Measurements from ENCODE around the gene EEF1AKMT1.
A peak's percentile ranks its signal among the peaks of the same experiment; 100 is the strongest.

Gene EEF1AKMT1

DNA sequence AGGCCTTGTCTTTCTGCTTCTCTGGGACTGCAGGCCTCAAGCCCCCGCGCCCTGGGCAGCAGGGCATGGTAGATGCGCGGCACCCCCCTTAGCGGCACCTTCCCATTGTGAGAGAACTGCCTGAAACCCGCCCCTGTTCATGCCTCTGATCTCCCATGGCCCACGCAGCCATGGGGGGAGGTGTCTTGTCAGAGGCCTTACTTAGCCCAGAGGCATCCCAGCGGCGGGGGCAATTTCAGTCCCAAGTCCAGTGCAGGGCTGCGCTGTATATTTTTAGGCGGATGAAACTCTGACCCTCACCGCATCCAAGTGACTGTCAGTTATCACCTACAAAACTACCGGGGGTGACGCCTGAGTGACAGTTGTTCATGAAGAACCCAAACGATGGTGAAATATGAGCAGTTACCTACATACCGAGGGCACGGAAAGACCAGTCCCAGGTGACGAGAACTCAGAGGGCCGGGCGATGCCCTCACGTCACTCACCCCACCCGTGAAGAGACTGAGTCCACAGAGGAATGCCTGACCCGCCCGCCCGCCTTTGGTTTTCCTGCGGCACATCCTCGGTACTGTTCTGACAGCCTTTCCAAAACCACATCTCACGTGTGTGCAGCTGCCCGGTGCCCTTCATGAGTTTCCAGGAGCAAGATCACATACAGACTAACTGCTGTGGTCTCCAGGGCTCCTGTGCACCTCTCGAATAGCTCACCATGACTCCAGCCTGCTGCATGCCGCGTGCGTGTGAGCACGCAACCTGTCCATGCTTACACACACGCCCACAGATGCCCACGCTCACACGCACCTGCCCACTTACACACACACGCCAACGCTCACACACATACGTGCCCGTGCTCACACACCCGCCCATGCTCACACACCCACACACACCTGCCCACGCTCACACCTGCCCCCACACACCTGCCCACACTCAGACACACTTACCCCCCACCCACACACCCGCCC is 55.9 kb downstream of the EEF1AKMT1 start:
- DNase-seq = no peak

DNA sequence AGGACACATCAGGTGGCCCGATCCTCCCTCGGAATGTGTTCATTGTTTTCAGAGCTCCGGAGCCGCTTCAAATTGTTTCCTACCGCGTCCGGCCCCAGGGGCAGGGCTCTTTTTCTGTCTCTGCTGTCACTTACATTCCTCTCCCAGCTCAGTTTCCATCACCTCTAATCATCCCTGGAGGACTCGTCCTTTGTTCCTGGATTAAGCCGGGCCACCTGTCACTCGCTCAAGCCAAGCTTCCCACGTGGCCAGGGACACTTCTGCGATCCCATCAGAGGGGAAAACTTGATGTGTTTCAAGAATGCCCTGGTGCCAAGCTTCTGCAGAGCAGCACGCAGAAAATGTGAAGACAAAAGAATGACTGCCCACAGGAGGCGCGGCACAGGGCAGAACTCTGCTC is 56.8 kb downstream of the EEF1AKMT1 start:
- no peak for DNase-seq

DNA sequence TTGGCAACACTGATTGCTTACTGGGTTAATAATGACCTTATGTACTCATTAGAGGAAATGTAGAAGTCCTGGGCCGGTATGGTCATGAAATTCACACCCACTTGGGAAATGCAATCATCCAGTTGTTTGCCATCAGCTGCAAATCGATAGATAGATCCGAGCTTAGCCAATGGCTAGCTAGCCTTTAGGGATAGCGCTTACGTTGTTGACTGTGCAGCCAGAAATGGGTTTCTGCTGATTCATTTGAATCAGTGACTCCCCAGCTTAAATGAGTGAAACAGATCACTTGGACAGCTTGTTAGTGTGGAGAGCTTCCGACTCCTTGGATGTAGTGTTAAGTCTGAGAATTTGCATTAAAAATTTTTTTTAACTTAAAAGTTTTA is 58.4 kb downstream of the EEF1AKMT1 start:
- DNase-seq = no peak

DNA sequence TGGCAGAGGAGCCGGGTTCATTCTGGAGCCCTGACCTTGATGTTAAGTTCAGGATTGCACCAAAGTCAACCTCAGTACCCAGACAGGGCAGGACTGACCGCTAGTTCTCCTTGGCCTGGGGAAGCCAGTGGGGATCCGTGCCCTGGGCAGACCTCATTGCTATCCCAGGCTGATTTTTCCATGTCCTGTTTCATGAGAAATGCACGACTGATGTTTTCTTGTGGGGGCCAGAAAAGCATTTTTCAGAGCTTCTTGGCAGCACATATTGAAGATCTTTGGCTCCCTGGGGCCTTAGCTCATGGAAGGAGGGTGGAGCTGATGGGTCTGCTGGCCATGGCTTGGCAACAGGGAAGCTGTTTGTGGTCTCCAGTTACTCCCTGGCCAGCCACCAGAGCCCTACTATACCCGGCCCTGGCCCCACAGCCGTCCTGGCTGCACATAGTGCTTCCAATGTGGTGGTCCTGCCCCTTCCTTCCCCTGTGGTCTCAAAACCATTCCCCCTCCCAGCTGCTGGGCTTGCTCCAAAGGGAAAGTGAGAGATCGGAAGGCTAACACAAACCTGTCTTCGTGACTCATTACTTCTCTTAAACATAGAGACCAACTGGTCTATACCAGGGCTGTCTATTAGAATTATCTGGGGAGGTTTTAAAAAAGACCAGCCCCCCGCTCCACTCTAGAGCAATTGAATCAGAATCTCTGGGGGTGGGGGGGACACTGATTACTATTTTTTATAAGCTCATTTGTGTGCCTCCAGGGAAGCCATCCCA is 59.0 kb downstream of the EEF1AKMT1 start:
- no peak for DNase-seq

DNA sequence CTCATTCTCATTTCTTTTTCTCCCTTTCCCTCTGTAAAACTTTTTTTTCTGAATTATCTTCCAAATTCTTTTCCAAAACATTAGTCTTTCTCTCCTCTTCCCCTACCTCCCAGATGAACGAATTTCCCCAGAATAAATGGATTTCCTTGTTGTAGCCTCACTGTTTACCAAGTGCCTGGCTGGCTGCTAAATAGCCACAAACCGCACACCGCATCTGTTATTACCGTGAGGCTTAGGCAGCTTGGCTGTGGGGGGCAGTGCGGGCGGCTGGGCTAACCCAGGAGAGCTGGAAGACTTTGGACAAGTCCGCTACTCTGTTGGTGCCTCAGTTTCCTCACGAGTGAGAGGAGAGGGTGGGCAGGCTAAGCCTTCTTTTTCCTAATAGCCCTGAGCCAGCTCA is 59.6 kb downstream of the EEF1AKMT1 start:
- no peak for DNase-seq

DNA sequence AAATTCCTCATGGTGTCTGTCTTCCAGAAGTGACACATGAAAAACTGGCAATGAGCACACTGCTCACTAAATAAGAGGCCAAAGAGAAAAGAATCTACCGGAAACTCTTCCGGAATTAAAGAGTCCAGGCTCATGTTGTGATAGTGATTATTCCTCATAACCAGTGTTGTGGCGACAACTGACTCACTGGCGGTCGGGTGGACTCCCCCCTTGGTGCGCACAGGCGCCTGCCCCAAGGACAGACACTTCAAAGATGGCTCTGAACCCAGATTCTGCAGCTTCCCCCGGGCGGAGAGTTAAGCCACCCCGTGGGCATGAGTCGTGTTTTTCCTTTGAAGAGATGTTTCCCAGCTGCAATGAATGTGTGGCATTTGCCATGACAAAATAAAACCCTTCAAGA is 60.0 kb downstream of the EEF1AKMT1 start:
- DNase-seq = no peak

DNA sequence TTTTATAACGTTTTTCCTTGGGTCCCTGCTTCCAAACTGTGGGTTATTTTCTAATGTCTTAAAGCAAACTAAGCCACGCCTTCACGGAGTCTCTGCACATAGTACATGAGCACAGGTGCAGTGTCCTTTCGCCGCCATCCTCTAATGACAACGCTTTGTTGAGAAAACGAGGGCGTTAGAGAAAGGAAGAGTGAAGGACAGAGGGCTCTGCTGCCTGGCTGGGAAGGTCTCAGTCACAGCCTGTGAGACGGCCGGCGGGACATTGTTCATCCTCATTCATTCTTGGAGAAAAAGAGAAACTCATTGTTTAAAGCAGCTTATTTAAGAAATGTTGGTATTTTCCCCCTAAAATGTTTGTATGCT is 60.8 kb downstream of the EEF1AKMT1 start:
- DNase-seq = no peak

DNA sequence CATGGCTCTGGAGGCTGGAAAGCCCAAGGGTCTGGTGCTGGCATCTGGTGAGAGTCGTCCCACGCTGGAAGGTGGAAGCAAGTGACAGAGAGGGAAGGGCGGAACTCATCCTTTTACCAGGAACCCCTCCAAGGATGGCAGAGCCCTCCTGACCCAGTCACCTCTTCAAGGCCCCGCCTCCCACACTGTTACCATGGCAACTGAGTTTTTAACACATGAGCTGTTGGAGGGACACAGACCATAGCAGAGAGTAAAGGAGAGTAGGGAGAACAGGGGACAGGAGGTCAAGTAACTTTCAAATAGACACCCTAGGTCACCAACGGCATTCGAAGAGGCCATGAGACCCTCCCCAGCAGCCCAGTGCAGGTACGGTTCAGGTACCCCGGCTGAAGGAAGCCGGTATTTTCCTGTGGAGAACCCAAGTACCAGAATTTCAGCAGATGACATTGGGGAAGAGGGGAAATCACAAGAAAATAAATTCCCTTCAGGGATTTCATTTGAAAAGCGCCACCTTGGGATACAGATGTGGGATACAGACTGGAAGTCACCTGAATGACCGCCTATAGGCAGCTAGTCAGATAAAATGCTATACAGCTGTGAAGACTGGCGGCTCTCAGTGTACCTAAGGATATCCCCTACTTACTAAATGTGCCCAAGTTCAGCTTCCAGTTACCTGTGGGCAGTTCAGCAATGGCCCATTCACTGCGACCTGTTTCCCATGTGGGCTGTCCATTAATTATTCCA is 62.3 kb downstream of the EEF1AKMT1 start:
- DNase-seq = no peak

DNA sequence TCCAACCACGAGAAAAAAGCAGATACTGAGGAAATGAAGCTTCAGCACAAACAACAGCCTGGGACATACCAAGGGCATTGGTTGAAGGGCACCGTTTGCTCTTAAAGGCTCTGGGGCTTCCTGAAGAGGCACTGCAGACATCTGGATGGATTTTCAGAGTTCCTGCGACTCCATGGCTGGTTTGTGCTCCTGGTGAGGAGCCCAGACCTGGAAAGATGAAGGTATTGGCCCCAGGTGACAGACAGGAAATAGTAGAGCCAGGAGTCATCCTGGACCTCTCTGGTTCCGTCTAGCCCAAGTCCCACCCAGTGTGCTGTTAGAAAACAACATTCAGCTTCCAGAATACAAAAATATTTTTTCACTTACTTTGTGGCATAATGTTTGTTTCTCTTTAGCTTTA is 64.0 kb downstream of the EEF1AKMT1 start:
- no peak for DNase-seq

DNA sequence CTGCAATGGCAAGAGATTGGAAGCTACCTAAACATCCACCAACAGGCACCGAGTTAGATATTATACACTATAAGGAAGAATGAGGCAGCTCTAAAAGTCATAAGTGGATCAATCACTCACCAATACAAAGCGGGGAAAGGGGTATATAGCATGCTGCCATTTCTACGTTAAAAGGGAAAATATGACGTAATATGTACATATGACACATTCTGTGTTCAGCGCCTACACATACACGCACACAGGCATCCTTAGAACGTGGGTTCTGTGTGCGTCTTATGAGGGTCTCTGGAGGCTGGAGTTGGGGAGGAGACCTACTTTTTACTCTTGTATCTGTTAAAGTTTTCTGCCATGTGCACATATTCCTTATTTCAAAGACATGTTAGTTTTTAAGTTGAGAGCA is 64.4 kb downstream of the EEF1AKMT1 start:
- no peak for DNase-seq

DNA sequence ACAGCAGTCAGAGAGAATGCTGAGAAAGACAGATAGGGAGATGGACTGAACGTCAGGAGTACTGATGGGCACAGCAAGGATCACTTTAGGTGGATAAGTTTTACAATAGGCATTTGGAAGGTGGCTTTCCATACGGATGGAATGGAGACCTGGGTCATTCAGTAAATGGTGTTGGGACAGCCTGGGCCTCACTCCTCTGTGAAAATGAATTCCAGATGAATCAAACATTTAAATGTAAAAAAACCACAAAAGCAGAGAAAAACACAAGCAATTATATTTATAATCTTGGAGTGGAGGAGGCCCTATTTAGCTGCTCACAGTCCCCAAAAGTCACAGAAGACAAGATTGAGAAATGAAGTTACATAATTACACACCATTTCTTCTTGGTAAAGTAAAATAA is 65.5 kb downstream of the EEF1AKMT1 start:
- DNase-seq = no peak

DNA sequence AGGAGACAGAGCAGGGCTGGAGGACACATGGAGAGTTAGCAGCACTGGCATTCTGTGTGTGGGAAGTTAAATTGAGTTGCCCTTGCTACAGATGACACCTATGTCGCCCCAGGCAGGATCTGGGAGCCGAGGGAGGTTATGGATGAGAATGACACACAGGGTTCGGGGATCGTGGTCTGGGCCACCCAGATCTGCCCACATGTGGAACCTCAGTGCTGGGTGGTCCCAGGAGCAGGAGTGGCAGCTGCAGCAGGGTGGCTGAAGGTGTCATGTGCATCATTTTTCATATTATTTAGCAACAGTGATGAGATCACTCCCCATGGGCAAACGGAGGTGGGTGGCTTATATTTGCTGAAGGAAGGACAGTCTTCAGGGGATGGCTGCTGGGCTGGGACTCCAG is 67.1 kb downstream of the EEF1AKMT1 start:
- DNase-seq = no peak

DNA sequence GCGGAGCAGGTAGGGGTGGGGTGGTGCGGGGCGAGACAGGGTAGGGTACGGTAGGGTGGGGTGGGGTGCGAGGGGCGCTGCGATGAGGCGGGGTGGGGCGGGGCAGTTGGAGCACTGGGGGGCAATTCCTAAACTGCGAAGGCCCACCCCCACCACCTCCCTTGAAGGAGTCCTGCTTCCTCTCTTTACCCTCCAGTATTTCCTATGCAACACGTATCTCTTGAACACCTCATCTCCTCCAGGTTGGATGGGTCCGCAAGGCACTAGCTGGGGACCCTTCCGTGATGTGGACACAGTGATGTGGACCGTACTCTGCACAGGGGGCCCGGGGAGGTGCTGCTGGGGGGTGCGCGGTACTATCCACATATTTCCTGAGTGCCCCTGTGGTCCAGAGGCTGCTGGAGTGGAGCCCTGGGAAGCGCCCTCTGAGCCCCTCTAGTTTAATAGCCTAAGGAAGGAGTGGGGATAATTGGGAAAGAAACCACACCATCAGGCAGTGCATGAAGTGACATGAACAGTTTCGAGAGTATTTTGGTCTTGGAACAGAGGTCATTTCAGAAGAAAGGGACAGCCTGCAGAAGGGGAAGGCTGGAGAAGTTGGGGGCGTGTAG is 69.2 kb downstream of the EEF1AKMT1 start:
- DNase-seq = no peak

DNA sequence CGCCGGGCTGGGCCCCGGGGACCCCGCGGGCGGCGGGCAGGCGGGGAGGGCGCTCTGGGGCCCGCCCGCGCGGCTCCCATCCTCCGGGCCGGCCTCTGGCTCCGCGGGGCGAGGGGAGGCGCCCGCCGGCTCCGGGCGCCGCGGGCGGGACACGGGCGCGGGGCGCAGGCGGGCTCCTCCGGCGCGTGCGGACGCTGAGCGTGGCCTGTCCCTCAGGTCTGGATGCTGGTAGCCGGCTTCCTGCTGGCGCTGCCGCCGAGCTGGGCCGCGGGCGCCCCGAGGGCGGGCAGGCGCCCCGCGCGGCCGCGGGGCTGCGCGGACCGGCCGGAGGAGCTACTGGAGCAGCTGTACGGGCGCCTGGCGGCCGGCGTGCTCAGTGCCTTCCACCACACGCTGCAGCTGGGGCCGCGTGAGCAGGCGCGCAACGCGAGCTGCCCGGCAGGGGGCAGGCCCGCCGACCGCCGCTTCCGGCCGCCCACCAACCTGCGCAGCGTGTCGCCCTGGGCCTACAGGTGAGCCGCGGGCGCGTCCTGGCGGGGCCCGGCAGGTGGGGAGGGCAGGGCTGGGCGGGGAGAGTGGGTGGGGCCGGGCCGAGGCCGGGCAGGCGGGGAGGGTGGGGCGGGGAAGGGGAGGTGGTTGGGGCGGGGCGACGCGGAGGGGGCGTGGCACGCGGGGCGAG is 69.8 kb downstream of the EEF1AKMT1 start:
- DNase-seq = peak; percentile 70

DNA sequence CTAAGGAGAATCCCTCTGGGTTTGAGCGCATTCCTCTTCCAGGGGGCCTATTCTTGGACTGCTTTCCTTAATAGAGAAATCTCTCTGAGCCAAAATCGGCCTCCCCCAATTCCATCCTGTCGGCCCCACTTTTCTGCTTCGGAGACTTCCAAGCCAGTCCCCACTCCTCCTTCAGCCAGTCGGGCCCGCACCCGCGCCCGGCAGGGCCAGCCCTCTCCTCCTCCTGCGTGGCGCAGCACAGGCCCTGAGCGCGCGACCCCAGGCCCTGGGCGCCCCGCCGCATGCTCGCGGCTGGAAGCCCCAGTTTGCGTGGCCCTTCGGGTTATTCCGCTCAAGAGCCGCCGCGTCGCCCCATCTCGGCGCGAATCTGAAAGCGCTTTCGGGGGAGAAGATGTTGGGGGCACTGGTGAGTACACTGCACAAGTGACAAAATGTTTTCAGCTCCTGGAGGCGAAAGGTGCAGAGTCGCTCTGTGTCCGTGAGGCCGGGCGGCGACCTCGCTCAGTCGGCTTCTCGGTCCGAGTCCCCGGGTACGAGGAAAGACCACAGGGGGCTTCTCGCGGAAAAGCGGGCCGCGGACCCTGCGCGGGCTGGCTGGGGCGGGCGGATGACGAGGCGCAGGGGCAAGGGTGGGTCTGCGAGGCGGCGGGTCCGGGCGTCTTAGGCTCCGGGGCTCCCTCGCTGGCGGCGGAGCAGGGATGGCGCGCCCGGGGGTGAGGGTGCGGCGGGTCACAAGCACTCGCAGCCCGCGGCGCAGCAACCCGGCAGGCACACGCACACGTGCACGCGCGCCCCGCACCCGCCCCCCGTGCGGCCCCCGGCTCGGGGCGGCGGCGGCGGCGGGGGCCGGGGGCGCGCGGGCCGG is 70.6 kb downstream of the EEF1AKMT1 start, which contains the start of gene IL17D:
Gene IL17D (plus strand): TSS at position 785 of the 865 bp plus-strand sequence. CDS start 303 bp downstream, outside the sequence.
- DNase-seq = no peak

DNA sequence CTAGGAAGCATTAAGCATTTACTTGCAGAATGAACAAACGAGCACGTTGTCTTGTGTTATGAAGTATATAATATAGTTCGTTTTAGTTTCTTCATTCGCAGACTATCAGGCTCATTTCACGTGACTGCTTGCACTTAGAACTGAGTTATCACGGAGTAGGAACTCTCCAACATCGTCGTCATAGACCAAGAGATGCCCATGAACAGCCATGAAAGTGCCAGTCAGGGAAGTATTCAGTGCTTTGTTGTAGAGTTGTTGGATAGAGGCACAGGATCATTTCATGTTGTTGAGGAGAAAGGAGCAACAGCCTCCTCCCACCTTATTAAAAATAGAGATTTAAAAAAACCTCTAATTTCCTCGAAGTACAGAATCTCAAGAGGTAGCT is 71.2 kb downstream of the EEF1AKMT1 start:
- DNase-seq = no peak

DNA sequence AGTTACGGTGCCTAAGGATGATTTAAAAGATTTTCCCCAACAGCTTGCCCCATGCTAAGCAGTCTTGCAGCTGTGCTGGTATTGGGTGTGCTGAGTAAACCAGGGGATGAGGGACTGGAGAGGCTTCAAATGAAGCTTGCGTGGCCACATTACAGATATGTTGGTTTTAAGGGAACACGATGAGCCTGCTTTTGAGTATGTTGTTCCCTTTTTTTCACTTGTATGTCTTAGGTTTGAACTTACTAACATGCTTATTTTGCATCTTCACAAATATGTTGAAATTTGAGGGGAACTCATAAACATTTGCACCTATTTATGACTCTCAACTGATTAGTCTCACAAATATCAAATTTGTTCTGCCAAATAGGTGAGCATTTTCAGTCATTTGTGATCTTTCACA is 72.3 kb downstream of the EEF1AKMT1 start:
- DNase-seq = no peak

DNA sequence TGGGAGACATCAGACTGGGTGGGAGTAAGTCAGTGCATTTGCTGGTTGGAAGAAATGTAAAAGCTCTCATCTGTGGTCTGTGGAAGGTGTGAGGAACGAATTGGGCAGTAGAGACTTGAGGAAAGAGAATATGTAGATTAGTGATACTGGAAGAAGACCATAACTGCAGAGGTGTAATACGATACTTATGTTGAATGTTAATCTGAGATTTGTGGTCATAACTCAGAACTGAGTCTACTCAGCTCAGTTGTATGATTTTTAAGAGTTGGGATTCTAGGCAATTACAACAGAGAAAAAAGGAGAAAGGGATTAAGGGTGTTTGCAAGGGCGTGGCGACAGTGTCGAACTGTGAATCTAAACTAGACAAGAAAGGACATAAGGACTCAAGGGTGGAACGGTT is 73.5 kb downstream of the EEF1AKMT1 start:
- DNase-seq = no peak

DNA sequence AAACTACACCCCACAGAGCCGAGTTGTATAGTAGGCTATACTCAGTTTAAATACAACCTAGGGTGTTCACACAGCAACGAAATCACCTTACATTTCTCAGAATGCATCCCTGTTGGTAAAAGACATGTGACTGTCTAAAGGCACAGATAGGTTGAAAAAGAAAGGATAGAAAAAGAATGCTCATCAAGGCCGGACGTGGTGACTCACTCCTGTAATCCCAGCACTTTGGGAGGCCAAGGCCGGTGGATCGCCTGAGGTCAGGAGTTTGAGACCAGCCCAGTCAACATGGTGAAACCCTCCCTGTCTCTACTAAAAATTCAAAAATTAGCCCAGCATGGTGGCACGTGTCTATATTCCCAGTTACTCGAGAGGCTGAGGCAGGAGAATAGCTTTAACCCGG is 74.0 kb downstream of the EEF1AKMT1 start:
- no peak for DNase-seq

DNA sequence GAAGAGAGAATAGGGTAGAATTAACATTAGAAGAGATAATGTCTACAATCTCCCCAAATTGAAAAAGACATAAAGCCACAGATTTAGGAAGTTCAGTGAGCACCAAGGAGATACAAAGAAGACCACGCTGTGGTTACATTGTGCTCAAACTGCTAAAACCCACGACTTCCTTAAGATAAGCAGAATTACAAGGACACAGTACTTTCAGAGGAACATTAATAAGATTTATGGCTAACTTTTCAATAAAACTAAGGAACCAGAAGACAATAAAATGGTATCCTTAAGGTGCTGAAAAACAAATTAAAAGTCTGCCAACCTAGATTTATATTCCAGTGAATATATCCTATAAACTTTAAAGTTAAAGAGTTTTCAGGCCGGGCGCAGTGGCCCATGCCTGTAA is 77.7 kb downstream of the EEF1AKMT1 start:
- no peak for DNase-seq

DNA sequence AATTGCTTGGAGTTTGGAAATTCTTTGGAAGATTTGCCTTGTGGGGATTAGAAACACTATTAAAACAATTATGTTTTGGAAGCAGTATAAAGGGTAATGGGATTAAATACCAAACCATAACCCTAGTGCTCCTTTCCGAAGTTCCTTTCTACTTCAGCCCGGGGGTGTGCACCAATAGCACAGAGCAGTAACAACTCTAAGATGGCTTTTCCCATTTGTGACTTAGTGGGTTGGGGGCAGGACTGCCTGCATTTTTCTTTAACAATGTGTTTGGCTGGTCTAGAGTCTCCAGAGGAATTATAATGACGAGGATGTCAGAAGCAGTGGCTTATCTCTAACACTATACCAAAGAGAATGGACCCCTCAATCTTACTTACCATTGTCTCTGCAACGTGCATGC is 82.1 kb downstream of the EEF1AKMT1 start:
- no peak for DNase-seq
